ENCODE measurements around the gene TRAPPC2L.
"Not testable (repeated sequence)": the region's sequence is repeated elsewhere in the genome, so short reads cannot be mapped to it uniquely, and the experiment has no call there.

TRAPPC2L gene

GRCh38 chr16:88820385-88821025, 36.4 kb upstream of the TRAPPC2L start:
- peaks cover 4% of the 10 kb centered on the region; the same call in 1 of the 2 replicates for H3K4me1 ChIP-seq (ENCODE audit: control insufficient read depth, insufficient read depth, low read length)
- H3K27me3 ChIP-seq (ENCODE audit: control insufficient read depth, insufficient read depth, low read length) = no peaks in the 10 kb centered on the region
- H3K9ac ChIP-seq (ENCODE audit: low read length) = no peak overlapping the region
- H3K36me3 ChIP-seq (ENCODE audit: control insufficient read depth, insufficient read depth, low read length) = peaks cover 7% of the 10 kb centered on the region; the same call in 1 of the 2 replicates
- H3K4me3 ChIP-seq (ENCODE audit: low read depth, low read length) = no peak overlapping the region
- H3K9me3 ChIP-seq (ENCODE audit: control insufficient read depth, insufficient read depth, low read depth, low read length) = no peaks in the 10 kb centered on the region
- H3K27ac ChIP-seq (ENCODE audit: low read depth, low read length) = no peak overlapping the region

GRCh38 chr16:88821168-88821850, 35.6 kb upstream of the TRAPPC2L start:
- Histone ChIP-seq H3K36me3 (ENCODE audit: control insufficient read depth, insufficient read depth, low read length) (peaks cover 7% of the 10 kb centered on the region; the same call in 1 of the 2 replicates), H3K9ac (ENCODE audit: low read length) (no peak overlapping the region)

GRCh38 chr16:88822281-88823040, 34.5 kb upstream of the TRAPPC2L start:
- Histone ChIP-seq H3K27me3 (ENCODE audit: control insufficient read depth, insufficient read depth, low read length) (no peaks in the 10 kb centered on the region), H3K9ac (ENCODE audit: low read length) (no peak overlapping the region), H3K4me3 (ENCODE audit: low read depth, low read length) (no peak overlapping the region), H3K36me3 (ENCODE audit: control insufficient read depth, insufficient read depth, low read length) (peaks cover 7% of the 10 kb centered on the region; the same call in 1 of the 2 replicates), H3K27ac (ENCODE audit: low read depth, low read length) (no peak overlapping the region), H3K9me3 (ENCODE audit: control insufficient read depth, insufficient read depth, low read depth, low read length) (no peaks in the 10 kb centered on the region), H3K4me1 (ENCODE audit: control insufficient read depth, insufficient read depth, low read length) (0 out of 2 replicates have a peak, but pooled peaks cover 4% of the 10 kb centered on the region)

More at GRCh38 chr16:88821168-88821850, 35.6 kb upstream of the TRAPPC2L start:
- Histone ChIP-seq H3K4me1 (ENCODE audit: control insufficient read depth, insufficient read depth, low read length) (0 out of 2 replicates have a peak, but pooled peaks cover 4% of the 10 kb centered on the region), H3K4me3 (ENCODE audit: low read depth, low read length) (no peak overlapping the region), H3K9me3 (ENCODE audit: control insufficient read depth, insufficient read depth, low read depth, low read length) (no peaks in the 10 kb centered on the region), H3K27me3 (ENCODE audit: control insufficient read depth, insufficient read depth, low read length) (no peaks in the 10 kb centered on the region), H3K27ac (ENCODE audit: low read depth, low read length) (no peak overlapping the region)

GRCh38 chr16:88823646-88824045, 33.3 kb upstream of the TRAPPC2L start:
- not testable (repeated sequence) for H3K4me3 ChIP-seq (ENCODE audit: low read depth, low read length)

GRCh38 chr16:88824256-88825077, 32.5 kb upstream of the TRAPPC2L start:
- no peak overlapping the region for H3K9ac ChIP-seq (ENCODE audit: low read length)

More at GRCh38 chr16:88823646-88824045, 33.3 kb upstream of the TRAPPC2L start:
- H3K27me3 ChIP-seq (ENCODE audit: control insufficient read depth, insufficient read depth, low read length); H3K9me3 ChIP-seq (ENCODE audit: control insufficient read depth, insufficient read depth, low read depth, low read length); H3K9ac ChIP-seq (ENCODE audit: low read length); H3K27ac ChIP-seq (ENCODE audit: low read depth, low read length); H3K36me3 ChIP-seq (ENCODE audit: control insufficient read depth, insufficient read depth, low read length); H3K4me1 ChIP-seq (ENCODE audit: control insufficient read depth, insufficient read depth, low read length): not testable (repeated sequence)

GRCh38 chr16:88825146-88825545, 31.8 kb upstream of the TRAPPC2L start:
- H3K9ac ChIP-seq (ENCODE audit: low read length) = no peak overlapping the region
- no peak overlapping the region for H3K27ac ChIP-seq (ENCODE audit: low read depth, low read length)
- no peaks in the 10 kb centered on the region for H3K9me3 ChIP-seq (ENCODE audit: control insufficient read depth, insufficient read depth, low read depth, low read length)
- H3K4me3 ChIP-seq (ENCODE audit: low read depth, low read length) = no peak overlapping the region
- H3K36me3 ChIP-seq (ENCODE audit: control insufficient read depth, insufficient read depth, low read length) = peaks cover 7% of the 10 kb centered on the region
- H3K27me3 ChIP-seq (ENCODE audit: control insufficient read depth, insufficient read depth, low read length) = no peaks in the 10 kb centered on the region
- no peaks in the 10 kb centered on the region for H3K4me1 ChIP-seq (ENCODE audit: control insufficient read depth, insufficient read depth, low read length)

More at GRCh38 chr16:88824256-88825077, 32.5 kb upstream of the TRAPPC2L start:
- Histone ChIP-seq H3K36me3 (ENCODE audit: control insufficient read depth, insufficient read depth, low read length) (peaks cover 7% of the 10 kb centered on the region), H3K27me3 (ENCODE audit: control insufficient read depth, insufficient read depth, low read length) (no peaks in the 10 kb centered on the region), H3K4me3 (ENCODE audit: low read depth, low read length) (no peak overlapping the region), H3K4me1 (ENCODE audit: control insufficient read depth, insufficient read depth, low read length) (no peaks in the 10 kb centered on the region), H3K9me3 (ENCODE audit: control insufficient read depth, insufficient read depth, low read depth, low read length) (no peaks in the 10 kb centered on the region), H3K27ac (ENCODE audit: low read depth, low read length) (no peak overlapping the region)

GRCh38 chr16:88826070-88826840, 30.7 kb upstream of the TRAPPC2L start:
- Histone ChIP-seq H3K36me3 (ENCODE audit: control insufficient read depth, insufficient read depth, low read length) (peaks cover 7% of the 10 kb centered on the region), H3K27ac (ENCODE audit: low read depth, low read length) (no peak overlapping the region), H3K4me3 (ENCODE audit: low read depth, low read length) (no peak overlapping the region), H3K9ac (ENCODE audit: low read length) (no peak overlapping the region), H3K4me1 (ENCODE audit: control insufficient read depth, insufficient read depth, low read length) (no peaks in the 10 kb centered on the region), H3K27me3 (ENCODE audit: control insufficient read depth, insufficient read depth, low read length) (no peaks in the 10 kb centered on the region), H3K9me3 (ENCODE audit: control insufficient read depth, insufficient read depth, low read depth, low read length) (no peaks in the 10 kb centered on the region)

- Histone ChIP-seq H3K4me1 (ENCODE audit: control insufficient read depth, insufficient read depth, low read length) (no peaks in the 10 kb centered on the region), H3K27me3 (ENCODE audit: control insufficient read depth, insufficient read depth, low read length) (no peaks in the 10 kb centered on the region), H3K27ac (ENCODE audit: low read depth, low read length) (no peak overlapping the region), H3K36me3 (ENCODE audit: control insufficient read depth, insufficient read depth, low read length) (peaks cover 7% of the 10 kb centered on the region), H3K9me3 (ENCODE audit: control insufficient read depth, insufficient read depth, low read depth, low read length) (no peaks in the 10 kb centered on the region), H3K4me3 (ENCODE audit: low read depth, low read length) (no peak overlapping the region), H3K9ac (ENCODE audit: low read length) (no peak overlapping the region)
These were observed 29.2 kb upstream of the TRAPPC2L start for GRCh38 chr16:88827727-88828126.

- Histone ChIP-seq H3K9me3 (ENCODE audit: control insufficient read depth, insufficient read depth, low read depth, low read length) (no peaks in the 10 kb centered on the region), H3K36me3 (ENCODE audit: control insufficient read depth, insufficient read depth, low read length) (peaks cover 4% of the 10 kb centered on the region; the same call in 1 of the 2 replicates), H3K9ac (ENCODE audit: low read length) (no peak overlapping the region), H3K27me3 (ENCODE audit: control insufficient read depth, insufficient read depth, low read length) (no peaks in the 10 kb centered on the region), H3K4me1 (ENCODE audit: control insufficient read depth, insufficient read depth, low read length) (no peaks in the 10 kb centered on the region), H3K27ac (ENCODE audit: low read depth, low read length) (no peak overlapping the region), H3K4me3 (ENCODE audit: low read depth, low read length) (no peak overlapping the region)
These were observed 28.2 kb upstream of the TRAPPC2L start for GRCh38 chr16:88828711-88829110.

GRCh38 chr16:88830258-88830657, 26.7 kb upstream of the TRAPPC2L start:
- Histone ChIP-seq H3K4me1 (ENCODE audit: control insufficient read depth, insufficient read depth, low read length) (no peaks in the 10 kb centered on the region), H3K4me3 (ENCODE audit: low read depth, low read length) (no peak overlapping the region), H3K9ac (ENCODE audit: low read length) (no peak overlapping the region), H3K9me3 (ENCODE audit: control insufficient read depth, insufficient read depth, low read depth, low read length) (no peaks in the 10 kb centered on the region), H3K36me3 (ENCODE audit: control insufficient read depth, insufficient read depth, low read length) (peaks cover 6% of the 10 kb centered on the region), H3K27ac (ENCODE audit: low read depth, low read length) (no peak overlapping the region), H3K27me3 (ENCODE audit: control insufficient read depth, insufficient read depth, low read length) (no peaks in the 10 kb centered on the region)

Measured in HUES6 (cell line).